GM12878 (cell line): ENCODE results near the gene AMBRA1. TPM values are rescaled to one million over a fixed set of nuclear protein-coding genes. Genes with fewer than 3 reads are reported as not detected.

Experiments used
- ATAC-seq: fragments of 200-7000 bp; cut with Tn5 transposase; 3 replicates; pipeline ENCODE4 v1.9.1; 2020; ENCODE audit warnings: mild to moderate bottlenecking, moderate library complexity
- BruUV-seq: library from RNA; stranded (reverse); fragments of 400-500 nt; replicated peaks from 2 replicates; lab custom pipeline; 2021; lab: Mats Ljungman, UMichigan
- CTCF ChIA-PET: fragments of 300-600 bp; sonication (Branson Sonifier 250); formaldehyde crosslinking; extraction: SDS; loops from one replicate; lab custom pipeline; 2021; ENCODE audit warnings: inconsistent platforms; lab: Yijun Ruan, JAX
- POLR2A ChIA-PET: fragments of 350-600 bp; formaldehyde crosslinking; extraction: SDS; loops from one replicate; lab custom pipeline; 2021; ENCODE audit warnings: inconsistent platforms; lab: Charles Lee
- RAD21 ChIA-PET: fragments of 300-600 bp; sonication (Branson Sonifier 250); formaldehyde crosslinking; loops from one replicate; lab custom pipeline; 2023; ENCODE audit warnings: antibody characterized with exemption; ENCODE audit not compliant: unreplicated experiment; lab: Charles Lee
- SMC1A ChIA-PET: fragments of 300-600 bp; sonication (Branson Sonifier 250); formaldehyde crosslinking; loops from one replicate; lab custom pipeline; 2023; ENCODE audit not compliant: unreplicated experiment, uncharacterized antibody; lab: Charles Lee
- DNase-seq: peaks from one replicate; pipeline ENCODE4 v3.0.0-alpha.2; 2011; ENCODE audit warnings: low read depth, low spot score
- FAIRE-seq: peaks from 3 replicates; lab custom pipeline; 2011; peaks lifted over from hg19 to GRCh38; lab: Jason Lieb, UNC
- H2AFZ ChIP-seq: 2 replicates; pipeline ENCODE4 v1.6.0; 2011; ENCODE audit warnings: low read depth, low read length, control low read depth; ENCODE audit not compliant: control insufficient read depth
- H3K27ac ChIP-seq: 2 replicates; pipeline ENCODE4 v1.5.1; 2011; ENCODE audit warnings: control low read depth; ENCODE audit not compliant: control insufficient read depth, insufficient read depth
- H3K27me3 ChIP-seq, 2 experiments: replicated peaks in 1 of 2; 2 replicates each; pipeline versions ENCODE4 v1.6.0 to v1.6.1; 2011; ENCODE audit warnings: low read length in 1 of 2; ENCODE audit not compliant: control insufficient read depth in 2 of 2, insufficient read depth in 2 of 2
- H3K36me3 ChIP-seq, 2 experiments: 2 replicates each; pipeline ENCODE4 v1.5.1; 2011; ENCODE audit warnings: low read length in 1 of 2; ENCODE audit not compliant: control insufficient read depth in 2 of 2, insufficient read depth in 2 of 2
- H3K4me1 ChIP-seq: 2 replicates; pipeline ENCODE4 v1.6.1; 2011; ENCODE audit warnings: mild to moderate bottlenecking, low read length, moderate library complexity, mixed read lengths; ENCODE audit not compliant: control insufficient read depth, insufficient read depth
- H3K4me2 ChIP-seq: 2 replicates; pipeline ENCODE4 v1.6.0; 2011; ENCODE audit warnings: control low read depth; ENCODE audit not compliant: control insufficient read depth, insufficient read depth
- H3K4me3 ChIP-seq: fragments of 200-600 bp; sonication (generic); 2 replicates; pipeline ENCODE4 v1.5.1; 2016
- H3K79me2 ChIP-seq: 2 replicates; pipeline ENCODE4 v1.6.0; 2011; ENCODE audit warnings: low read length; ENCODE audit not compliant: control insufficient read depth, insufficient read depth
- H3K9ac ChIP-seq: 2 replicates; pipeline ENCODE4 v1.8.0; 2011; ENCODE audit warnings: low read length, control low read depth, mixed read lengths; ENCODE audit not compliant: control insufficient read depth, insufficient read depth
- H3K9me3 ChIP-seq: replicated peaks from 3 replicates; pipeline ENCODE4 v1.5.1; 2011; ENCODE audit warnings: mild to moderate bottlenecking, low read length; ENCODE audit not compliant: control insufficient read depth, insufficient read depth
- H4K20me1 ChIP-seq: 2 replicates; pipeline ENCODE4 v1.6.0; 2011; ENCODE audit not compliant: control insufficient read depth, insufficient read depth
- BHLHE40 ChIP-seq, 2 experiments: fragments of 450-650 bp in 1 of 2; IDR thresholded peaks; 2 replicates each; pipeline ENCODE4 v1.6.1; 2011 to 2017; ENCODE audit warnings: low read depth in 2 of 2, borderline replicate concordance in 1 of 2, improper control_type of control experiment in 1 of 2, low read length in 1 of 2, mild to moderate bottlenecking in 1 of 2
- CHD1 ChIP-seq: IDR thresholded peaks from 2 replicates; pipeline ENCODE4 v1.6.1; 2012; ENCODE audit warnings: low read depth, low read length, improper control_type of control experiment
- CHD4 ChIP-seq: fragments of 200-600 bp; sonication (generic); IDR thresholded peaks from 2 replicates; pipeline ENCODE4 v1.6.1; 2016; ENCODE audit warnings: mild to moderate bottlenecking
- GATAD2B ChIP-seq: fragments of 450-650 bp; conservative IDR thresholded peaks from 2 replicates; pipeline ENCODE4 v1.6.1; 2017; ENCODE audit warnings: low read depth, mild to moderate bottlenecking, moderate library complexity
- HDAC6 ChIP-seq: fragments of 200-600 bp; sonication (generic); IDR thresholded peaks from one replicate; pipeline ENCODE4 v1.8.0; 2017; ENCODE audit warnings: antibody characterized with exemption; ENCODE audit not compliant: unreplicated experiment
- IKZF1 ChIP-seq: fragments of 450-650 bp; conservative IDR thresholded peaks from 2 replicates; pipeline ENCODE4 v1.6.1; 2017; ENCODE audit warnings: antibody characterized with exemption, mild to moderate bottlenecking
- KDM1A ChIP-seq: fragments of 200-600 bp; sonication (generic); IDR thresholded peaks from 2 replicates; pipeline ENCODE4 v1.6.1; 2016; ENCODE audit warnings: borderline replicate concordance
- MEF2A ChIP-seq: IDR thresholded peaks from 2 replicates; pipeline ENCODE4 v1.6.1; 2011; ENCODE audit warnings: low read depth, mild to moderate bottlenecking, low read length, moderate library complexity; ENCODE audit not compliant: insufficient read depth
- MYB ChIP-seq: fragments of 150-350 bp; IDR thresholded peaks from 2 replicates; pipeline ENCODE4 v1.6.1; 2014; ENCODE audit warnings: mild to moderate bottlenecking, low read depth, low read length, borderline replicate concordance
- PML ChIP-seq: IDR thresholded peaks from 2 replicates; pipeline ENCODE4 v1.6.1; 2012; ENCODE audit warnings: low read length, inconsistent platforms
- POLR2A ChIP-seq: IDR thresholded peaks from 2 replicates; pipeline ENCODE4 v1.6.1; 2011; ENCODE audit warnings: low read depth, mild to moderate bottlenecking, low read length
- SRF ChIP-seq, 2 experiments: IDR thresholded peaks; 2 replicates each; pipeline ENCODE4 v1.6.1; 2011; ENCODE audit warnings: low read depth in 2 of 2, low read length in 2 of 2, mild to moderate bottlenecking in 1 of 2, moderate library complexity in 1 of 2
- STAT1 ChIP-seq: fragments of 450-650 bp; conservative IDR thresholded peaks from 2 replicates; pipeline ENCODE4 v1.6.1; 2014; ENCODE audit warnings: antibody characterized with exemption, mild to moderate bottlenecking
- STAT3 ChIP-seq: IDR thresholded peaks from 2 replicates; pipeline ENCODE4 v1.6.1; 2011; ENCODE audit warnings: low read depth, low read length, improper control_type of control experiment
- TCF12 ChIP-seq: IDR thresholded peaks from 2 replicates; pipeline ENCODE4 v1.6.1; 2011; ENCODE audit warnings: low read depth, mild to moderate bottlenecking, low read length
- TCF3 ChIP-seq: IDR thresholded peaks from 2 replicates; pipeline ENCODE4 v1.6.1; 2012; ENCODE audit warnings: low read depth, mild to moderate bottlenecking, low read length, borderline replicate concordance; ENCODE audit not compliant: insufficient read depth
- YBX1 ChIP-seq: fragments of 450-650 bp; IDR thresholded peaks from 2 replicates; pipeline ENCODE4 v1.6.1; 2016; ENCODE audit warnings: antibody characterized with exemption
- ZBTB40 ChIP-seq: fragments of 450-650 bp; IDR thresholded peaks from 2 replicates; pipeline ENCODE4 v1.6.1; 2016; ENCODE audit warnings: mild to moderate bottlenecking, moderate library complexity, borderline replicate concordance
- ZNF24 ChIP-seq: fragments of 450-650 bp; IDR thresholded peaks from 2 replicates; pipeline ENCODE4 v1.6.1; 2017; ENCODE audit warnings: antibody characterized with exemption, mild to moderate bottlenecking
- ZNF274 ChIP-seq: IDR thresholded peaks from one replicate; pipeline ENCODE4 v1.8.0; 2011; ENCODE audit not compliant: insufficient read length, insufficient read depth
- WGBS: methylation state at CpG from one replicate; pipeline ENCODE4 v1.1.6; 2016; ENCODE audit warnings: low lambda C conversion rate; ENCODE audit not compliant: insufficient replicate concordance, insufficient coverage; ENCODE audit errors: missing lambda C conversion rate; 5-methylcytosine and 5-hydroxymethylcytosine counted together
- in situ Hi-C: fragments of 300-500 bp; cut with MboI; formaldehyde crosslinking; loops from 9 replicates; pipeline ENCODE4 v1.14.3; 2018; ENCODE audit warnings: mixed read lengths
- intact Hi-C: fragments of 100-400 bp; cut with micrococcal nuclease; formaldehyde crosslinking; loops from one replicate; pipeline ENCODE4 v1.14.2; 2022; ENCODE audit not compliant: unreplicated experiment
- polyA plus RNA-seq, 11 experiments: library from polyadenylated mRNA; depleted of rRNA in 4 of 11; unstranded in 6 of 11; stranded (reverse) in 5 of 11; fragments of >200 nt; fragmentation: Nextera tagmentation in 4 of 11; fragmentation: Illumina TruSeq in 1 of 11; extraction: Ambion mirVana in 4 of 11; extraction: Trizol in 1 of 11; gene quantifications; 1 replicate in 1 of 11; 2 replicates in 10 of 11; pipeline versions ENCODE4 v1.2.1 to v1.2.3, GENCODE V29; 2011 to 2016; ENCODE audit warnings: inconsistent platforms in 2 of 11, missing spikeins in 2 of 11, low read depth in 1 of 11
- total RNA-seq, 4 experiments: library from RNA; depleted of rRNA in 3 of 4; stranded (reverse); fragments of >200 nt in 3 of 4; fragmentation: Illumina TruSeq in 1 of 4; extraction: Trizol in 1 of 4; gene quantifications; 2 replicates each; pipeline versions ENCODE4 v1.2.1 to v1.2.3, GENCODE V29; 2013 to 2021
- TF ChIP-seq, protein P1 (sequence below): IDR thresholded peaks from 2 replicates; pipeline ENCODE4 v1.6.1; 2012; ENCODE audit warnings: low read depth, low read length, improper control_type of control experiment

AMBRA1 gene
- total and polyA plus RNA-seq, 10 of the 15 experiments (the other 5 are each of a cell fraction or from before 2014, with no cell fraction given): 0.57 to 34.3 (median 13.7) TPM

DNA sequence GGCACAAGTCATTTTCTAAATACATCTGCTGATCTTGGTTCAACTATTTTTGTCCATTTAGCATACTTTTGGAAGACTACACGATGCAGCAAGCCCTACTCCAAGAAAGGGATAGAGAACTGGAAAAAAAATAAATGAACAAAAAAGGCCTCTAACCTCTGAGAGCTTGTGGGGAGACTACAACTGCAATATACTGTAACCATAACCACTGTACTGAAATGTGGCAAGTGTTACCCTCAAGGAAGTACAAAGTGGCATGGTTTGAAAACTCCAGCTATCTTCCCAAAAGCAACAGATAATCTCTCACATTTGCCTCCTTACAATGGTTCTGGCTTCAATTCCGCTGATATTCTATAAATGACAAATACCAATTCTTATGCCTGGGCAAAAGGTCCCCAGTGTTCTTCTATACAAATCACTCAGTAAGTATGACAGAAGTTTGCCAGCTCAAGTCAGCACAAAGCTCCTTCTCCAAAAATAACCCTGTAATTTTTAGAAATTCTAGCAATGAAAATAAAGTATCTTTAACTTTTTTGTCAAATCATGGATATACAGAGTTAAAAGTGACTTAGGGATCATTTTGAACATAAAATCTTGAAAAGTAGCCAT, 22.9 kb downstream of the AMBRA1 start (continued):
- no peak for TF ChIP-seq PML
- no peak for TF ChIP-seq TCF3
- no peak for TF ChIP-seq STAT3
- TF ChIP-seq ZNF274: no peak
- no peak for TF ChIP-seq MYB

GRCh38 chr11:46565232-46565840, 28.5 kb downstream of the AMBRA1 start:
- H2AFZ ChIP-seq: no peak overlapping the region
- H4K20me1 ChIP-seq: no peaks in the 10 kb centered on the region
- H3K36me3 ChIP-seq: no peaks in the 10 kb centered on the region; a peak in 3 of 4 replicates
- ATAC-seq (no peak), FAIRE-seq (no peak), DNase-seq (no peak)
- no peaks in the 10 kb centered on the region for H3K27me3 ChIP-seq
- H3K79me2 ChIP-seq: peaks cover 60% of the 10 kb centered on the region
- no peak overlapping the region for H3K4me3 ChIP-seq
- ChIA-PET POLR2A (no interaction called here), RAD21 (no interaction called here), SMC1A (interaction anchor here (1.5 kb wide), 1 partner anchor 9 kb away, joined by 4 read pairs; no protein-coding TSS in a partner anchor), CTCF (no interaction called here)
- no peaks in the 10 kb centered on the region; the same call in 2 of the 3 replicates for H3K9me3 ChIP-seq
- no peak overlapping the region for H3K9ac ChIP-seq
- WGBS: 81% methylated on average over 7 of the region's 7 CpGs
- in situ Hi-C loops (no loop called here), intact Hi-C loops (no loop called here)
- H3K27ac ChIP-seq: no peak overlapping the region
- BruUV-seq: no TSS peak
- H3K4me1 ChIP-seq: no peaks in the 10 kb centered on the region
- no peak overlapping the region for H3K4me2 ChIP-seq
- TF ChIP-seq GATAD2B (no peak), IKZF1 (no peak), SRF (IDR thresholded peaks at IDR 0.05; ENCODE audit: low read depth in 2 of 2, low read length in 2 of 2) (no peak), ZBTB40 (no peak), BHLHE40 (IDR thresholded peaks at IDR 0.05; ENCODE audit: borderline replicate concordance in 1 of 2, low read depth in 2 of 2, low read length in 1 of 2) (no peak), TCF12 (no peak), CHD4 (no peak), MEF2A (no peak), KDM1A (no peak), HDAC6 (no peak), ZNF24 (no peak), CHD1 (no peak), POLR2A (no peak), STAT1 (no peak), YBX1 (no peak)
- TF ChIP-seq, protein P1, sequence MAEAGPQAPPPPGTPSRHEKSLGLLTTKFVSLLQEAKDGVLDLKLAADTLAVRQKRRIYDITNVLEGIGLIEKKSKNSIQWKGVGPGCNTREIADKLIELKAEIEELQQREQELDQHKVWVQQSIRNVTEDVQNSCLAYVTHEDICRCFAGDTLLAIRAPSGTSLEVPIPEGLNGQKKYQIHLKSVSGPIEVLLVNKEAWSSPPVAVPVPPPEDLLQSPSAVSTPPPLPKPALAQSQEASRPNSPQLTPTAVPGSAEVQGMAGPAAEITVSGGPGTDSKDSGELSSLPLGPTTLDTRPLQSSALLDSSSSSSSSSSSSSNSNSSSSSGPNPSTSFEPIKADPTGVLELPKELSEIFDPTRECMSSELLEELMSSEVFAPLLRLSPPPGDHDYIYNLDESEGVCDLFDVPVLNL: no peak
